SK-N-SH treated with all-trans-retinoic acid at 6 μM for 48 hours (cell line): ENCODE data around the gene FOXI2.

Experiments used
- ATAC-seq: fragments of 200-7000 bp; cut with Tn5 transposase; 3 replicates; pipeline ENCODE4 v1.9.1; 2020; ENCODE audit warnings: mild to moderate bottlenecking, moderate library complexity
- BACH2 ChIP-seq: fragments of 250-450 bp; sonication (Bioruptor Pico); IDR thresholded peaks from 2 replicates; pipeline ENCODE4 v1.9.0; 2021; ENCODE audit warnings: mild to moderate bottlenecking, borderline replicate concordance
- CSDC2 ChIP-seq: fragments of 250-450 bp; sonication (Bioruptor Pico); IDR thresholded peaks from 2 replicates; pipeline ENCODE4 v1.5.0; 2020; ENCODE audit warnings: mild to moderate bottlenecking, moderate library complexity
- ESRRG ChIP-seq: fragments of 250-450 bp; sonication (Bioruptor Pico); IDR thresholded peaks from 2 replicates; pipeline ENCODE4 v1.6.1; 2021; ENCODE audit warnings: mild to moderate bottlenecking
- GLIS3 ChIP-seq: fragments of 250-450 bp; sonication (Bioruptor Pico); IDR thresholded peaks from 2 replicates; pipeline ENCODE4 v1.5.0; 2020; ENCODE audit warnings: mild to moderate bottlenecking, moderate library complexity
- ISL1 ChIP-seq: fragments of 250-450 bp; sonication (Bioruptor Pico); IDR thresholded peaks from 2 replicates; pipeline ENCODE4 v2.1.2; 2022; ENCODE audit warnings: mild to moderate bottlenecking, moderate library complexity
- RARB ChIP-seq: fragments of 250-450 bp; sonication (Bioruptor Pico); IDR thresholded peaks from 2 replicates; pipeline ENCODE4 v1.8.0; 2021; ENCODE audit warnings: mild to moderate bottlenecking, moderate library complexity
- SNAI2 ChIP-seq: fragments of 250-450 bp; sonication (Bioruptor Pico); IDR thresholded peaks from 2 replicates; pipeline ENCODE4 v1.5.0; 2020; ENCODE audit warnings: mild to moderate bottlenecking, moderate library complexity
- TCF4 ChIP-seq: fragments of 250-450 bp; sonication (Bioruptor Pico); IDR thresholded peaks from 2 replicates; pipeline ENCODE4 v1.8.0; 2021; ENCODE audit warnings: mild to moderate bottlenecking, moderate library complexity, borderline replicate concordance
- TOX ChIP-seq: fragments of 250-450 bp; sonication (Bioruptor Pico); IDR thresholded peaks from 2 replicates; pipeline ENCODE4 v1.8.0; 2021; ENCODE audit warnings: mild to moderate bottlenecking, moderate library complexity, borderline replicate concordance
- ZFP3 ChIP-seq: fragments of 250-450 bp; sonication (Bioruptor Pico); IDR thresholded peaks from 2 replicates; pipeline ENCODE4 v1.5.0; 2020; ENCODE audit warnings: mild to moderate bottlenecking, moderate library complexity
- ZFP30 ChIP-seq: fragments of 450-650 bp; formaldehyde crosslinking; IDR thresholded peaks from 2 replicates; pipeline ENCODE4 v1.5.0; 2022; ENCODE audit warnings: mild to moderate bottlenecking, moderate library complexity
- ZNF8 ChIP-seq: fragments of 450-650 bp; formaldehyde crosslinking; IDR thresholded peaks from 2 replicates; pipeline ENCODE4 v1.5.0; 2020; ENCODE audit warnings: mild to moderate bottlenecking, moderate library complexity
- TF ChIP-seq, protein P1 (sequence below): fragments of 250-450 bp; sonication (Bioruptor Pico); IDR thresholded peaks from 2 replicates; pipeline ENCODE4 v1.8.0; 2020; ENCODE audit warnings: mild to moderate bottlenecking, moderate library complexity, borderline replicate concordance
- TF ChIP-seq, protein P2 (sequence below): fragments of 250-450 bp; sonication (Bioruptor Pico); IDR thresholded peaks from 2 replicates; pipeline ENCODE4 v1.8.0; 2021; ENCODE audit warnings: low read depth, mild to moderate bottlenecking, moderate library complexity, borderline replicate concordance
- TF ChIP-seq, protein P3 (sequence below): fragments of 250-450 bp; sonication (Bioruptor Pico); IDR thresholded peaks from 2 replicates; pipeline ENCODE4 v1.5.0; 2020; ENCODE audit warnings: mild to moderate bottlenecking, moderate library complexity
- TF ChIP-seq, protein P4 (sequence below): fragments of 250-450 bp; sonication (Bioruptor Pico); IDR thresholded peaks from 2 replicates; pipeline ENCODE4 v1.5.1; 2020; ENCODE audit warnings: low read depth, mild to moderate bottlenecking, moderate library complexity
- TF ChIP-seq, protein P5 (sequence below): fragments of 250-450 bp; sonication (Bioruptor Pico); IDR thresholded peaks from 2 replicates; pipeline ENCODE4 v1.5.1; 2021; ENCODE audit warnings: mild to moderate bottlenecking, moderate library complexity

The FOXI2 gene

DNA sequence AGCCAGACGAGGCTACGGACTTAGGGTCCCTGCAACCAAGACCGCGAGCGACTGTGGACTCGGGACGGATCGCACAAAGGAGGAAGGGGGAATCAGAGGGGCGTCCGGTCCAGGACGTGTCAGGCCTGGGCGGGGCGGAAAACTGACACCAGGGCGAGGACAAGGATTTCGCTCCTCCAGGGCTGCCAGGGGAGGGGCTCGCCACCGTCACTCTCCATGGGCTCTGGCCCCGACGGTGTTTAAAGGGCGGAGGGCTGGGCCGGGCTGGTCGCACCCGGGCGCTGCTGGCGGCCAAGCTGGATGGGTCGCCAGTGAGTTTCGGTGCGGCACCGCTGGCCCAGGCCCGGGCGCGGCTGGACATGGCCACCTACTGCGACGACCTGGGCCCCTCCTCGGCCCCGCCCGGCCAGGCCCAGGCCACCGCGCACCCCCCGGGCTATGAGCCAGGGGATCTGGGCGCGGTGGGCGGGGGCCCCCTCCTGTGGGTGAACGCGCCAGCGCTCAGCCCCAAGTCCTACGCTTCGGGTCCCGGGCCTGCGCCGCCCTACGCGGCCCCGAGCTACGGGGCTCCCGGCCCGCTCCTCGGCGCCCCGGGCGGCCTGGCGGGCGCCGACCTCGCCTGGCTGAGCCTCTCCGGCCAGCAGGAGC is at the start of gene FOXI2:
FOXI2 (plus strand) TSS at position 271 of the 648 bp plus-strand sequence; CDS start at position 360, 89 bp downstream.
- ATAC-seq: no peak

DNA sequence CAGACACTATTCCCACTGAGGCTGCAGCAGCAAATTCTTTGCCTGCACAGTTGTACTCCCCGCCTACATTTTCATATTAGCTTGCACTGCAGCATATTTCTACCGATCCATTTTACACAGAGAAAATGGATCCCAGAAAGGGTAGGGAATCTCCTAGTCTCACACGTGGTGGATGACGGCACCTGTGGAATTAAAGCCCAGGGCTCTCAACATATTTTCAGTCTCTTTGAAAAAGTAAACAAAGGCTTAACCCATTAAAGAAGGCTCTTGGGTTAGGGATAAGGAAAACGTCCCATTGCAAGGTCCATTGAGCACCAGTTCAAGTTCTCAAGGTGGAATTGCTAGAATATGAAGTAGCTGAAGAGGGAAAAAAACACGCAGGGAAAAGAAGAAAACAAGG is 49.4 kb upstream of the FOXI2 start:
- TF ChIP-seq, protein P1, sequence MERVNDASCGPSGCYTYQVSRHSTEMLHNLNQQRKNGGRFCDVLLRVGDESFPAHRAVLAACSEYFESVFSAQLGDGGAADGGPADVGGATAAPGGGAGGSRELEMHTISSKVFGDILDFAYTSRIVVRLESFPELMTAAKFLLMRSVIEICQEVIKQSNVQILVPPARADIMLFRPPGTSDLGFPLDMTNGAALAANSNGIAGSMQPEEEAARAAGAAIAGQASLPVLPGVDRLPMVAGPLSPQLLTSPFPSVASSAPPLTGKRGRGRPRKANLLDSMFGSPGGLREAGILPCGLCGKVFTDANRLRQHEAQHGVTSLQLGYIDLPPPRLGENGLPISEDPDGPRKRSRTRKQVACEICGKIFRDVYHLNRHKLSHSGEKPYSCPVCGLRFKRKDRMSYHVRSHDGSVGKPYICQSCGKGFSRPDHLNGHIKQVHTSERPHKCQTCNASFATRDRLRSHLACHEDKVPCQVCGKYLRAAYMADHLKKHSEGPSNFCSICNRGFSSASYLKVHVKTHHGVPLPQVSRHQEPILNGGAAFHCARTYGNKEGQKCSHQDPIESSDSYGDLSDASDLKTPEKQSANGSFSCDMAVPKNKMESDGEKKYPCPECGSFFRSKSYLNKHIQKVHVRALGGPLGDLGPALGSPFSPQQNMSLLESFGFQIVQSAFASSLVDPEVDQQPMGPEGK (CRISPR knock-in tag): no peak
- TF ChIP-seq, protein P2, sequence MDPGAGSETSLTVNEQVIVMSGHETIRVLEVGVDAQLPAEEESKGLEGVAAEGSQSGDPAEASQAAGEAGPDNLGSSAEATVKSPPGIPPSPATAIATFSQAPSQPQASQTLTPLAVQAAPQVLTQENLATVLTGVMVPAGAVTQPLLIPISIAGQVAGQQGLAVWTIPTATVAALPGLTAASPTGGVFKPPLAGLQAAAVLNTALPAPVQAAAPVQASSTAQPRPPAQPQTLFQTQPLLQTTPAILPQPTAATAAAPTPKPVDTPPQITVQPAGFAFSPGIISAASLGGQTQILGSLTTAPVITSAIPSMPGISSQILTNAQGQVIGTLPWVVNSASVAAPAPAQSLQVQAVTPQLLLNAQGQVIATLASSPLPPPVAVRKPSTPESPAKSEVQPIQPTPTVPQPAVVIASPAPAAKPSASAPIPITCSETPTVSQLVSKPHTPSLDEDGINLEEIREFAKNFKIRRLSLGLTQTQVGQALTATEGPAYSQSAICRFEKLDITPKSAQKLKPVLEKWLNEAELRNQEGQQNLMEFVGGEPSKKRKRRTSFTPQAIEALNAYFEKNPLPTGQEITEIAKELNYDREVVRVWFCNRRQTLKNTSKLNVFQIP (CRISPR knock-in tag): no peak
- TF ChIP-seq ZFP30 (CRISPR knock-in tag) (no peak), BACH2 (CRISPR knock-in tag) (no peak), ESRRG (no peak), RARB (CRISPR knock-in tag) (no peak), GLIS3 (CRISPR knock-in tag) (no peak), TOX (no peak), SNAI2 (CRISPR knock-in tag) (no peak)
- TF ChIP-seq, protein P3, sequence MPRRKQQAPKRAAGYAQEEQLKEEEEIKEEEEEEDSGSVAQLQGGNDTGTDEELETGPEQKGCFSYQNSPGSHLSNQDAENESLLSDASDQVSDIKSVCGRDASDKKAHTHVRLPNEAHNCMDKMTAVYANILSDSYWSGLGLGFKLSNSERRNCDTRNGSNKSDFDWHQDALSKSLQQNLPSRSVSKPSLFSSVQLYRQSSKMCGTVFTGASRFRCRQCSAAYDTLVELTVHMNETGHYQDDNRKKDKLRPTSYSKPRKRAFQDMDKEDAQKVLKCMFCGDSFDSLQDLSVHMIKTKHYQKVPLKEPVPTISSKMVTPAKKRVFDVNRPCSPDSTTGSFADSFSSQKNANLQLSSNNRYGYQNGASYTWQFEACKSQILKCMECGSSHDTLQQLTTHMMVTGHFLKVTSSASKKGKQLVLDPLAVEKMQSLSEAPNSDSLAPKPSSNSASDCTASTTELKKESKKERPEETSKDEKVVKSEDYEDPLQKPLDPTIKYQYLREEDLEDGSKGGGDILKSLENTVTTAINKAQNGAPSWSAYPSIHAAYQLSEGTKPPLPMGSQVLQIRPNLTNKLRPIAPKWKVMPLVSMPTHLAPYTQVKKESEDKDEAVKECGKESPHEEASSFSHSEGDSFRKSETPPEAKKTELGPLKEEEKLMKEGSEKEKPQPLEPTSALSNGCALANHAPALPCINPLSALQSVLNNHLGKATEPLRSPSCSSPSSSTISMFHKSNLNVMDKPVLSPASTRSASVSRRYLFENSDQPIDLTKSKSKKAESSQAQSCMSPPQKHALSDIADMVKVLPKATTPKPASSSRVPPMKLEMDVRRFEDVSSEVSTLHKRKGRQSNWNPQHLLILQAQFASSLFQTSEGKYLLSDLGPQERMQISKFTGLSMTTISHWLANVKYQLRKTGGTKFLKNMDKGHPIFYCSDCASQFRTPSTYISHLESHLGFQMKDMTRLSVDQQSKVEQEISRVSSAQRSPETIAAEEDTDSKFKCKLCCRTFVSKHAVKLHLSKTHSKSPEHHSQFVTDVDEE: no peak
- TF ChIP-seq, protein P4, sequence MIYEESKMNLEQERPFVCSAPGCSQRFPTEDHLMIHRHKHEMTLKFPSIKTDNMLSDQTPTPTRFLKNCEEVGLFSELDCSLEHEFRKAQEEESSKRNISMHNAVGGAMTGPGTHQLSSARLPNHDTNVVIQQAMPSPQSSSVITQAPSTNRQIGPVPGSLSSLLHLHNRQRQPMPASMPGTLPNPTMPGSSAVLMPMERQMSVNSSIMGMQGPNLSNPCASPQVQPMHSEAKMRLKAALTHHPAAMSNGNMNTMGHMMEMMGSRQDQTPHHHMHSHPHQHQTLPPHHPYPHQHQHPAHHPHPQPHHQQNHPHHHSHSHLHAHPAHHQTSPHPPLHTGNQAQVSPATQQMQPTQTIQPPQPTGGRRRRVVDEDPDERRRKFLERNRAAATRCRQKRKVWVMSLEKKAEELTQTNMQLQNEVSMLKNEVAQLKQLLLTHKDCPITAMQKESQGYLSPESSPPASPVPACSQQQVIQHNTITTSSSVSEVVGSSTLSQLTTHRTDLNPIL (CRISPR knock-in tag): no peak
- TF ChIP-seq, all 23 proteins: peak for 0
- no peak for ATAC-seq

More for the DNA sequence above, at the start of gene FOXI2:
- TF ChIP-seq ZFP3 (CRISPR knock-in tag): no peak

DNA sequence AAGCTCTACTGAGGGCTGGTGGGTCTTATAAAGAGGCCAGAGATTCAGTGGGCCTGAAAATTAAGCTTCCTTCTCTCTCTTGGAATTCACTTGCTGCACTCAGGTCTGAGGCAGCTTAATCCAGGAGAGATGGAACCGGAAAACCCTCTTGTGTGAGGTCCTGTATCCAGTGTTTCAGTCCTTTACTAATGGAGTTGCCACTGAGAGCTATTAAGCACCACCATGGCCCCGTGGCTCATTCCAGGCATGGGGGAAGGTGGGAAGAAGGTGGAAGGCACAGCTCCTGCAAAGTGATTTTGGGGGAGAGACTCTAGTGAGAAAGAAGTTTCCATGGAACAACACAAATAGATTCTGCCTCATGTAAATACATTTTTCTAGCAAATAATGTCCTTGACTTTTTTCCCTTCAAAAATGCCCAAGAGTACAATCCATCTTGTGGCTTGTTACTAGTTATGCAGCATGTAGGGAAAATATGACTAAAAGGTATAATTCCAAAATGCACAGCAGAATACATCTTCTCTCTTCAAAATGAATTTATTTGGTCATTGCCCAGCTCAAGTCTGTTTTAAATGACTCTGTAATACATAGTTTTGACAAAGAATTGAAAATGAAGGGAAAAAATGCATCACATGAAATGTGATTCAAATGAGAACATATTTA is 46.7 kb upstream of the FOXI2 start:
- TF ChIP-seq, protein P4 (CRISPR knock-in tag): no peak
- TF ChIP-seq TCF4 (CRISPR knock-in tag) (no peak), ZNF8 (CRISPR knock-in tag) (no peak), CSDC2 (CRISPR knock-in tag) (no peak), GLIS3 (CRISPR knock-in tag) (no peak), RARB (CRISPR knock-in tag) (no peak), ESRRG (no peak), ISL1 (CRISPR knock-in tag) (no peak)
- TF ChIP-seq, protein P3: no peak
- TF ChIP-seq, protein P5, sequence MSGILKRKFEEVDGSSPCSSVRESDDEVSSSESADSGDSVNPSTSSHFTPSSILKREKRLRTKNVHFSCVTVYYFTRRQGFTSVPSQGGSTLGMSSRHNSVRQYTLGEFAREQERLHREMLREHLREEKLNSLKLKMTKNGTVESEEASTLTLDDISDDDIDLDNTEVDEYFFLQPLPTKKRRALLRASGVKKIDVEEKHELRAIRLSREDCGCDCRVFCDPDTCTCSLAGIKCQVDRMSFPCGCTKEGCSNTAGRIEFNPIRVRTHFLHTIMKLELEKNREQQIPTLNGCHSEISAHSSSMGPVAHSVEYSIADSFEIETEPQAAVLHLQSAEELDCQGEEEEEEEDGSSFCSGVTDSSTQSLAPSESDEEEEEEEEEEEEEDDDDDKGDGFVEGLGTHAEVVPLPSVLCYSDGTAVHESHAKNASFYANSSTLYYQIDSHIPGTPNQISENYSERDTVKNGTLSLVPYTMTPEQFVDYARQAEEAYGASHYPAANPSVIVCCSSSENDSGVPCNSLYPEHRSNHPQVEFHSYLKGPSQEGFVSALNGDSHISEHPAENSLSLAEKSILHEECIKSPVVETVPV: no peak
- no peak for ATAC-seq
